ENCODE measurements around the gene LIMK2.
"Not testable (repeated sequence)": the region's sequence is repeated elsewhere in the genome, so short reads cannot be mapped to it uniquely, and the experiment has no call there.

LIMK2 gene

DNA sequence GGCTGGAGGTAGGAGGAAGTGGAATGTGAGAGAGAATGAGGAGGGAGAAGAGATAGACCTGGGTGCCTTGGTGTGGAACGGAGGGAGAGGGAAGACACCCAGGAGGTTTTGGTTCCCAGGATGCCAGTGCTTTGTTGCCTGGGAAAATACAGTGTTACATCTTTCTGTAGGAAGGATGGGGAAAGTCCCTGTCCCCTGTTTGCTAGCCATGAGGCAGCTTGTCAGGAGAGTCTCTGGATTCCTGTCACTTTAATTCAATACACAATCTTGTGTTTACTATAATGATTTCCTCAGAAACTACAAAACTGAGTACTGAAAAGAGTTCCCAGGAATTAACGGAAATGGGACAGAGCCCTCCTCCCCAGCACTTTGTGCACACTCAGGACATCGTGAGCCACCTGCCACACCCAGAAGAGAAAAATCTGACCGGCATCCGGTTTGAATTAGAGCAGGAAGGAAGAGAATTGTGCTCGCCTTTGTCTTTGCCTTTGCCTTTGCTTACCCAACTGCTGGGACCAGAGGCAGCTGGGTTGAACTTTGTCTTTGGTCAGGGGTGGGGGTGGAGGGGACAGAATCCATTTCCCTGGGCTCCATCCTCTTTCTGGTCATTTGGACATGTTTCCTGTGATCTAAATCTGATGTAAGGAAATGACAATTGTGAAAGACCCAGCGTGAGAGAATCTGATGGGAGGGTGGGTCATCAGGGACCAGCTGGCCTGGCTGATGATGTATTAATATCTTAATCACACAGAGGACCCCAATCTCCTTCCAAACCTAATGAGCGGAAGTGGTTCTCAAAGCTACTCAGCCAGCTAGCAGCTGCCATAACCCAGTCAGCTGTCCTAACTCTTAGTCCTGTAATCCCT, 1.3 kb upstream of the LIMK2 start:
- no peak for DNase-seq (ENCODE audit: low read depth in 1 of 2, low spot score in 1 of 2)

DNA sequence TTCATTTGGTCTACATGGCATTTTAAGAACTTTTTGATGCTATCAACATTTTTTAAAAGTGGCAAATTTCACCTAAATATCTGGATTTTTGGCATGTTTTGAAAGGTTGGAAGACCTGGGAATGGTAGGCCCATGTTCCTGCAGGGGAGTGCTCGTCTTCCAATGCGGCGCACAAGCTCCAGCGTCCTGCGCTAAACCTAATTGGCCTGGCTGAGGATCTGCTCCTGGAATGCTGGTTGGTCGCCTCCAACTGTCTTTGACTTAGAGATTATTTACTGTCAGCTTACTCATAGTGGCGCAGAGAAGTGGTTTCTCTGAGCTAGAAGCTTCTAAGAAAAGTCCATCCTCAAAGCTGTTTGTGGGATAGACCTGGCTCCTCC, 626 bp upstream of the LIMK2 start:
- no peak for DNase-seq (ENCODE audit: low read depth in 1 of 2, low spot score in 1 of 2)

GRCh38 chr22:31212783-31213629, 908 bp downstream of the LIMK2 start:
- no peak for DNase-seq (ENCODE audit: low read depth in 1 of 2, low spot score in 1 of 2)

DNA sequence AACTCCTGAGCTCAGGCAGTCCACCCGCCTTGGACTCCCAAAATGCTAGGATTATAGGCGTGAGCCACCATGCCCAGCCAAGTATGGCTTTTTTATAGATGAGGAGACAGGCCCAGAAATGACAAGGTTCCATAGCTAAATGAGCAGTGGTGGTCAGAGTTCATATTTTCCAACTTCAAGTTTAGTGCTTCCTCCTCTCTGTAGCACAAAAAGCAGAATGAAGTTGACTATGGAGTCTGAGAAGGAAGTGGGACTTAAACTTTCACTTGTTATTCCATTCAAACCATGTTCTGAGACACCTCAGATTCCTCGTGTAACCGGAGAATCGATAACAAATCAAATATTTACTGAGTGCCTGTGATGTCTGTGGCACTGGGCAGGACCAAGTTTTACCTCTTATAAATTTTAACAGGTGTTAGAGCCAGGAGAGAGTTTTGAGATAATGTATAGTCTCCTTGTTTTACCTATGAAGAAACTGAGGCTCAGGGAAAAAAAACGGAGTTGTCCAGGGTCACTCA, 3.0 kb downstream of the LIMK2 start:
- no peak for DNase-seq (ENCODE audit: low read depth in 1 of 2, low spot score in 1 of 2)

DNA sequence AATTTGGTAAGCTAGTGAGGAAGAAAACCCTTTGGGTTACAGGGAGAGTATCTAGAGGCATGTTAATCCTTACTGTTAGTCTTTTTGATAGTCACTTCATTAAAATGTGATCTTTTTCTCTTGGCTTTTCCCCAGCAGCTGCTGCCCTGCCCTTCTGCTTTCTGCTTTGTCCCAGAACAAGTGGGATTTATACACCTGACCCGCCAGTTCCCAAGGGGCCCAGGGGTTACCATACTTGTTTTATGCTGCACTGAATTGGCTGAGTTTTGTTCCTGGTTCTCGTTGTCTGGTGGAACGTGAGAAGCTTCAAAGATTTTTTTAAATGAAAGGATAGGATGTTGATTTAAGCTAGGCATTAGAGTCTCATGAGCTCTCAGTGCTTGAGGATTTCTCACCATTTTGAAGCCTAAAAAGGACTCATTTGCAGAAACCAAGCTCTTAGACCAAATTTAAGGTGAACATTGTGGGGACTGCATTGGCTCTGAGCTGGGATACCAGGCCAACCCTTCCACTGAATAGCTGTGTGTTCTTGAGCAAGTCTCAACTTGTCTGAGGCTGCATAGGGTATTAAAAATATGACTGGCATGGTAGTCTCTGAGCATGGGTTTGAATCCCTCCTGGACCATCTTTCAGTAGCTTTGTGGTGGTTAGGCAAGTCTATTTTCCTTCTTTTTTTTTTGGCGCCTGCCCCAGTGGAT, 6.6 kb downstream of the LIMK2 start:
- no peak for DNase-seq (ENCODE audit: low read depth in 1 of 2, low spot score in 1 of 2)

- DNase-seq (ENCODE audit: low read depth in 1 of 2, low spot score in 1 of 2), result no peak
Observed at GRCh38 chr22:31221084-31221483, 9.0 kb downstream of the LIMK2 start.

DNA sequence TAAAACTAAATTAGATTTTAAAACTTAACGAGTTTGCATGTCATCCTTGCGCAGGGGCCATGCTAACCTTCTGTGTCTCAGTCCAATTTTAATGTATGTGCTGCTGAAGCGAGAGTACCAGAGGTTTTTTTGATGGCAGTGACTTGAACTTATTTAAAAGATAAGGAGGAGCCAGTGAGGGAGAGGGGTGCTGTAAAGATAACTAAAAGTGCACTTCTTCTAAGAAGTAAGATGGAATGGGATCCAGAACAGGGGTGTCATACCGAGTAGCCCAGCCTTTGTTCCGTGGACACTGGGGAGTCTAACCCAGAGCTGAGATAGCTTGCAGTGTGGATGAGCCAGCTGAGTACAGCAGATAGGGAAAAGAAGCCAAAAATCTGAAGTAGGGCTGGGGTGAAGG, 10.6 kb downstream of the LIMK2 start:
- no peak for DNase-seq (ENCODE audit: low read depth in 1 of 2, low spot score in 1 of 2)

DNA sequence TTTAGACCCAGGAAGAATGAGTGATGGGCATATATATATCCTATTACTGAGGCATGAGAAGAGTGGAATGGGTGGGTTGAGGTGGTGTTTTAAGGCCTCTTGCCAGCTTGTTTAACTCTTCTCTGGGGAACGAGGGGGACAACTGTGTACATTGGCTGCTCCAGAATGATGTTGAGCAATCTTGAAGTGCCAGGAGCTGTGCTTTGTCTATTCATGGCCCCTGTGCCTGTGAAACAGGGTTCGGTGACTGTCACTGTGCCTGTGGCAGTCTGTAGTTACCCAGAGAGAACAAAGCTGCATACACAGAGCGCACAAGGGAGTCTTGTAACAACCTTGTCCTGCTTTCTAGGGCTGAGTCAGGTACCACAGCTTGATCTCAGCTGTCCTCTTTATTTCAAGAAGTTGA, 11.7 kb downstream of the LIMK2 start:
- DNase-seq (ENCODE audit: low read depth in 1 of 2, low spot score in 1 of 2), result no peak

DNA sequence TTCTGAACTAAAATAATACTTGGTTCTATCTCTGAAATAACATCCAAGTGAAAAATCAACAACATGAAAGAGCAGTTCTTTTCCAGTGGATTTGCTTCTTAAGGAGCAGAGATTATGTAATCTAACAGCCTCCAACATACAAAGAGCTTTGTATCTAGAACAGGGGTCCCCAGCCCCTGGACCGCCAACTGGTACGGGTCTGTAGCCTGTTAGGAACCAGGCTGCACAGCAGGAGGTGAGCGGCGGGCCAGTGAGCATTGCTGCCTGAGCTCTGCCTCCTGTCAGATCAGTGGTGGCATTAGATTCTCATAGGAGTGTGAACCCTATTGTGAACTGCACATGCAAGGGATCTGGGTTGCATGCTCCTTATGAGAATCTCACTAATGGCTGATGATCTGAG, 12.6 kb downstream of the LIMK2 start:
- not testable (repeated sequence) for DNase-seq (ENCODE audit: low read depth in 1 of 2, low spot score in 1 of 2)

DNA sequence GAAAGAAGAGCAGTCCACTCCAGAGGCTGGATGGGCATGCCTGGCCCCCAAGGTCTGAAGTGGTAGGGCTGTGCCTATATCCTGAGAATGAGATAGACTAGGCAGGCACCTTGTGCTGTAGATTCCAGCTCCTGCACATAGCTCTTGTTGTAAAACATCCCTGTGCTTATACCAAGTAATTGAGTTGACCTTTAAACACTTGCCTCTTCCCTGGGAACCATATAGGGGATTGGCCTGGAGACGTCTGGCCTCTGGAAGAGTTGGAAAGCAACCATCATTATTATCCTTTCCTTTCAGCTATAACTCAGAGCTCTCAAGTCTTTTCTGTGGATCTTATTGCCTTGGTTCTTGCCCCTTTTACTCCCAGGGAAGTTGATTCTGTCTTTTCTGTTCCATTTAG, 15.1 kb downstream of the LIMK2 start:
- no peak for DNase-seq (ENCODE audit: low read depth in 1 of 2, low spot score in 1 of 2)

DNA sequence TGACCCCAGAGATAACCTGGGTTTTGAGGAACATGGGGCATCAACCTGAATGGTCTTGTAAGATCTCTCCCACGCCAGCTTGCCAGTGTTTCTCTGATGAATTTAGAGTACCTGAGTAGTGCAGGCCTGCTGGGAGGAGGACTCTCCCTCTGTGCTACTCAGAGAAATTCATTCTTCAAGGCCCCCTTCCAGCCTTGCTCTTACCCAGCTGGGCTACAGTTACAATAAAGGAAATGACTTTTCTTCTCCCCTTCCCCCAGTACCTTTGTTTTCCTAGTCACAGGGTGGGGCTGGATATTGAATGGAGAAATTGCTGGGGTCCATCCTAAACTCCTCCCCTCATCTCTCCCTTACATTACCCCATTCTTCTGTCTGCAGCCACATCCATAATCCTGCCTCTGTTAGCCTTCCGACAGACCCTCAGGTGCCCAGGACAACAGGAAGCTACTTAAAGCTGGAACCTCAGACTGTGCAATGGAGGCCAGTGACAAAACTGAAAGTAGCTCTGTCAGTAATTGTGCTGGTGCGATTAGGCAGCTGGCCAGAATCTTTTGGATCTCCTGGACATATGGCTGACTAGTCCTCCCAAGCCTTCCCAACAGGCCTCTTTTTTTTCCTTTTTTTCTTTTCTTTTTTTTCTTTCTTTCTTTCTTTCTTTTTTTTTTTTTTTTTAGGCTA, 17.4 kb downstream of the LIMK2 start:
- DNase-seq (ENCODE audit: low read depth in 1 of 2, low spot score in 1 of 2), result no peak

DNA sequence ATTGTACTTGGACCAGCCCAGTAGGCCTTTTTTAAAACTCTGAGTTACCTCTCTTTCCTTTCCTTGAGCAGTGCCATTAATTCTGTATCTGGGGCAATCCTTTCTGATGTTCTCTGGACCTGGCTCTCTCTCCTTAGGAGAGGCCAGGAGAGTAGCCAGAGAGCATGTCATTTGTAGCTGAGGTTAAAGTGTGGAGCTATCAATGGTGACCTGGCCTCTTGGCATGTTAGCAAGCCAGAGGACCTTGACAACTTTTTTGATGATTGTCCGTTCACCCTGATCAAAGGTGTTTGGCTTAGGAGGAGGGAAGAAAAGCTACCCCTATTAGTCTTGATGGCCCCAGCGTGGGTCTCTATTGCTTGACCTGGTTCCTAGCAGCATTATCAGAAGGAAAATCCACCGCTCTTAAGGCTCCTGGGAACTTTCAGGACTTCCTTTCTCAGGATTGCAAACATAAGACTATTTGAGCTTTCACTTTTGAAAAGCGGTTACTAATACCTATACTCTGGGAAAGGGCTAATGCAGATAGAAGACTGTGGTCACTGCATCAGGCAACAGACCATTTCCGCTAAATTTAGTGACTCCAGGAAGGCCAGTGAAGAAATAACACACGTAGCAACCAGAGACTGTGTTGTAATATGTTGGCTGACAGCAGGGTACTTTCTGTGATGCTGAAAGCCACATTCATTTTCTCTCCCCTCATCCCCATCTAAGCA, 18.2 kb downstream of the LIMK2 start:
- no peak for DNase-seq (ENCODE audit: low read depth in 1 of 2, low spot score in 1 of 2)

- DNase-seq (ENCODE audit: low read depth in 1 of 2, low spot score in 1 of 2), result no peak
Observed at GRCh38 chr22:31230871-31231621, 18.9 kb downstream of the LIMK2 start.

DNA sequence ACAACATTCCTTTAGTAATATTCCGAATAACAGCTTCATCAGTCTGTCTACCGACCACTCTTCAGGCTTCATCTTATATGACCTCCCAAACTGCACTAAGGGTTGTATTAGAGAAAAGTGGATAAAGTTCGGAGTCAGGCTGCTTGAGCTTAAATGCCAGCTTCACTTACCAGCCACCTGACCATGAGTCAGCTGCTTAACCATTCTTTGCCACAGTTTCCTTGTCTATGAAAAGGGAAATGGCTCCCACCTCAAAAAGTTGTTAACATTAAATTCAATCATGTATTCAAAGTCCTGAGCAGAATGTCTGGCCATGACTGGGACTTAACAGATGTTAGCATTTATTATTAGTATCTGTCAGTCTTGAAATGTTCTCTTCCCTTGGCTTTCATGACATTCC, 20.9 kb downstream of the LIMK2 start:
- DNase-seq (ENCODE audit: low read depth in 1 of 2, low spot score in 1 of 2), result no peak

- no peak for DNase-seq (ENCODE audit: low read depth in 1 of 2, low spot score in 1 of 2)
Observed at GRCh38 chr22:31235081-31235480, 23.0 kb downstream of the LIMK2 start.

- not testable (repeated sequence) for DNase-seq (ENCODE audit: low read depth in 1 of 2, low spot score in 1 of 2)
Observed at GRCh38 chr22:31236044-31236443, 23.9 kb downstream of the LIMK2 start.

- no peak for DNase-seq (ENCODE audit: low read depth in 1 of 2, low spot score in 1 of 2)
Observed at GRCh38 chr22:31238057-31238456, 26.0 kb downstream of the LIMK2 start.

DNA sequence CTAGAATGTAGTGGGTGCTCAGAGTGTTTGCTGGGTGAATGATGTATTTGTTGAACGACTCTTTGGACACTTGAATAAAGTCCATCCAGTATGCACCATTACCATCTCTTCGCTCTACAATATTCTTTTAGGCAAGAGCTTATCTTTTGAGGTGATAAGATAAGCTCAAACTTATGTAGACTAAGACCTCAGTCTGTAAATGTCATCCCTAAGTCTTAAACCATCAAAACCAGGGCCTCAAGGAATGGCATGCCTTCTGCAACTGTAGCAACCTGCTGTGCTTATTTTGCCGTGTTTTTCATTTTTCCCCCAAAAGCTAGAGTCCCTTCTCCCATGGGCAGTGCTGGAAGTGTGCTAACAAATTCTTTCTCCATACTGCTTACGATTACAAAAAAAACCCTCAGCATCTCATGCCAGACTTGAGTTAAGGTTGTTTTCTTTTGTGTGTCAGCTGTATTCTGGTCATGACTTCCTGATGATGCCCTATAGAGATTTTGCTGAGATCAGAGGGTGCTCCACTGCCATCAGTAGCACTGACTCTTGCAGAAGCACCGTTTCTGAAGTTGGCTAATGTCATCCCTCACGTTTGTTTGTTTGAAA, 27.8 kb downstream of the LIMK2 start:
- no peak for DNase-seq (ENCODE audit: low read depth in 1 of 2, low spot score in 1 of 2)

DNA sequence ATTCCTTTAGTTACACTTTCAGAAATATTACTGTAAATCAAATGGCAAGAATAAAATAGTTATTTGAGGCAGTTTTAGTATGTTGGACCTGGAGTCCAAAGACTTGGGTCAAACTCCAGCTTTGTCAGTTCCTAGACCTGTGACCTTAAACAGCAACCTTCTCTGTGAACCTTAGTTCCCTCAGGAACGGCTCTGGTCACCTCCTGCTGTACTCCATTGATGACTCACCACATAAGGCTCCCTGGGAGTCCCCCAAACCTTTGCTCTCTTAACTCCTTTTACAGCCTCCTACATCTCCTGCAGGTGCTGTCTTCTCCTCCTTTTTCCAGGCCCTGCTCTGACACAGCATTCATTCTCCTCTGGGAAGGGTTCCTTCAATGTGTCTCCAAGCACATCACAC, 29.1 kb downstream of the LIMK2 start:
- DNase-seq (ENCODE audit: low read depth in 1 of 2, low spot score in 1 of 2), result no peak

All from activated T-helper 1 cell treated with anti-CD3 and anti-CD28 coated beads, Interleukin-2, amount 50 U/mL, for 16 hours (primary cell).